Thoracic aorta (tissue), 2 donors: ENCODE data around the gene SPCS1. TPM values are rescaled to one million over a fixed set of nuclear protein-coding genes. Genes with fewer than 3 reads are reported as not detected.

Experiments used
- ATAC-seq: fragments of 150-250 bp; one replicate; pipeline ENCODE4 v1.8.0; 2017; ENCODE audit warnings: low read depth; ENCODE audit not compliant: insufficient number of reproducible peaks, low FRiP score
- DNase-seq: peaks from one replicate; pipeline ENCODE4 v3.0.0-alpha.2; 2020; ENCODE audit warnings: low spot score
- H3K27ac ChIP-seq, 2 donors: fragments of 200-600 bp; sonication (generic); 1 replicate in 1 of 2; 2 replicates in 1 of 2; pipeline ENCODE4 v1.5.1; 2016; ENCODE audit warnings: mild to moderate bottlenecking in 2 of 2, moderate library complexity in 2 of 2
- H3K27me3 ChIP-seq: fragments of 200-600 bp; sonication (generic); replicated peaks from 2 replicates; pipeline ENCODE4 v1.6.0; 2016; ENCODE audit warnings: mild to moderate bottlenecking; ENCODE audit not compliant: insufficient read depth
- H3K36me3 ChIP-seq: fragments of 200-600 bp; sonication (generic); one replicate; pipeline ENCODE4 v1.5.1; 2016
- H3K4me1 ChIP-seq, 2 donors: fragments of 200-600 bp; sonication (generic); 1 replicate in 1 of 2; 2 replicates in 1 of 2; pipeline versions ENCODE4 v1.5.1 to v1.6.0; 2016; ENCODE audit warnings: low read depth in 2 of 2, mild to moderate bottlenecking in 1 of 2; ENCODE audit not compliant: control insufficient read depth in 1 of 2
- H3K4me3 ChIP-seq: fragments of 200-600 bp; sonication (generic); 2 replicates; pipeline ENCODE4 v1.5.1; 2016; ENCODE audit warnings: mild to moderate bottlenecking
- H3K9me3 ChIP-seq: fragments of 200-600 bp; sonication (generic); 2 replicates; pipeline ENCODE4 v1.5.1; 2016
- CTCF ChIP-seq: fragments of 200-600 bp; sonication (generic); IDR thresholded peaks from one replicate; pipeline ENCODE4 v1.5.1; 2019; ENCODE audit warnings: antibody characterized with exemption
- total RNA-seq, 2 donors: library from RNA; depleted of rRNA; stranded (reverse); fragments of >200 nt; gene quantifications; one replicate each; pipeline versions ENCODE4 v1.1.0 to v1.2.3, GENCODE V29; 2016

SPCS1 gene
- total RNA-seq, 2 donors from 2014 or later: 99.9 to 133 TPM

DNA sequence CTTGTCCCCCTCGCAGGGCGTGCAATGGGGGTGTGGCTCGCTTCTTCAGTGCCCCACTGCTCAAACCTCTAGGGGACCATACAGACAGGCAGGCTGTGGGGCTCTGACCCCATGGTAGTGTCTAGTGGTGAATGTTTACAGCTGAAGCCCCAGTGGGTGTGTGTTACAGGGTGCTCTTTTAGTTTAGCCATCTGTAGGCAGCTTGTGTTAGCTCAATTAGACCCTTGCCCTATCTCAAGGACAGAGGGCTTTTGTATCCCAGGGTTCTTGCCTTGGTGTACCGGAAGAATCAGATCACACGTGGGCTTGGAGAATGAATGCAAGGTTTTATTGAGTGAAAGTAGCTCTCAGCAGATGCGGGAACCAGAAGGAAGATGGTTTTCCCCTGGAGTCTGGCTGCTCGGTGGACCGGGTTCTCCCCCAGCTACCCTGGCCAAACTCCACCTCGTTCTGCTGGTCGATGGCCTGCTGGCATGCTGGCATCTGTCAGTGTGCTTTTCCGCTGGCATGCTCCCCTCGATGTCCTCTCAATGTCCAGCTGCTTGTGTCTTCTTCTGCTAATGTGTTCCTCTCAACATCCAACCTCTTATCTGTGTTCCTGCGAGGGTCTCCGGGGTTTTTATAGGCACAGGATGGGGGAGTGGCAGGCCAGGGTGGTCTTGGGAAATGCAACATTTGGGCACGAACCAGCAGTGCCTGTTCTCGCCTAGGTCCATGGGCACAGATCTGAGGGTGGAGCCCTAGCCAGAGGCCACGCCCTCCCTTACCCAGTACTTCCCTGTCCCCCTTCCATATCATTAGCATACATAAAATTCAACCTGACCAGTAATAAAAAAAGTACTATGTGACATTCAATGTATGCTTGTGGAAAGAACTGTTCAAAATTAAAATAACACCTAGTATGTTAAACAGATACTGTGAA is 6.6 kb downstream of the SPCS1 start:
- DNase-seq (no peak), ATAC-seq (no peak)
- TF ChIP-seq CTCF: no peak
- H3K36me3 ChIP-seq: peaks cover 9% of the 10 kb centered on the region
- H3K27ac ChIP-seq: no peak overlapping the region
- H3K4me3 ChIP-seq: no peak overlapping the region
- H3K4me1 ChIP-seq: peaks cover 6 to 7% of the 10 kb centered on the region in 2 donors
- no peaks in the 10 kb centered on the region for H3K9me3 ChIP-seq
- H3K27me3 ChIP-seq: no peaks in the 10 kb centered on the region

DNA sequence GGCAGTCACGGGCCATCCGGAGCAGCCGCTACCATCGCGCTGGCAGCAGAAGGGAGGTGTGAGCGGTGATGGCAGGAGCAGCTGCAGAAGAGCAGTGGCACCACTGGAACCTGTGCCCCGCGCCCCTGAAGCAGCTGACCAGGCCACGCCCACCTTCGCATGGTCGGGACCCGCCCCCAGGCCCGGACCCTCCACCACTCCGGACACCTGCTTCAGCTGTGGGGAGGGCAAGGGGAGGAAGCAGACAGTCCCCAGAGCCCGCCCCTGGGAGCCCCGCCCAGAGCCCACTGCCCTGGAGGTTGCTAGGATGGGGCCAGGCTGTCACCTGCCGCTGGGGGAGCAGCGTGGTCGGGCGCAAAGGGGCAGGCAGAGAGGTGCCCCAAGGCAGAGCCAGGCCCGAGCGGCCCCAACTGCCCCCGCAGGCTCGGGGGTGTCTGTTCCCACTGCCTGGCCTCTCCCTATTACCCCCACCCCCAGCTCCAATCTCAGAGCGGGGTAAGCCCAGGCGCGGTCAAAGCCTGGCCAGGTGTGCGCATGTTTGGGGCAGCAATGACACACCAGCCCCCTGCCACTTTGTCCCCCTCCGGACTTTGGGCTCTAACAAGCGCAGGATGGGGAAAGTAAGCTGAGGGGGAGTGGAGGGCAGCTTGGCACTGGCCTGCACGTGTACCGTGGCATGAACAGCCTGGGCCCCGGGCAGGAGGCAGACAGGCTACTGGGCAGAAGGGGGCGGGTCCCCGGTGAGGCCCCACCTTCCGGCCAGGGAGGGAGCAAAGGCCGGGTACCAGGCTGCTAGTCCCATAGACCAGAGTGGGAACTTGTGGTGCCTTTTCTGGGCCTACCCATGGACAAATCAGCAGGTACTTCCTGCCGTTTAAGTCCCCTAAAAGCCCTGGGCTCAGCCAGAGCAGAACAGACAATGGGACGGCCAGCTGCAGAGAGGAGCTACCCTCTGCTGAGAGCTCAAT is 8.7 kb downstream of the SPCS1 start:
- Histone ChIP-seq H3K36me3 (peaks cover 4% of the 10 kb centered on the region), H3K27ac (no peak overlapping the region), H3K4me3 (no peak overlapping the region), H3K27me3 (no peaks in the 10 kb centered on the region), H3K9me3 (no peaks in the 10 kb centered on the region), H3K4me1 (no peaks in the 10 kb centered on the region)
- ATAC-seq (no peak), DNase-seq (no peak)
- TF ChIP-seq CTCF: no peak

- H3K4me1 ChIP-seq: no peaks in the 10 kb centered on the region
- no peak for TF ChIP-seq CTCF
- no peak overlapping the region for H3K27ac ChIP-seq
- no peaks in the 10 kb centered on the region for H3K27me3 ChIP-seq
- no peak overlapping the region for H3K4me3 ChIP-seq
- ATAC-seq (no peak), DNase-seq (no peak)
- no peaks in the 10 kb centered on the region for H3K9me3 ChIP-seq
- H3K36me3 ChIP-seq: peaks cover 4% of the 10 kb centered on the region
Observed at GRCh38 chr3:52715714-52716305, 9.9 kb downstream of the SPCS1 start.

- H3K4me1 ChIP-seq: no peaks in the 10 kb centered on the region
- peaks cover 4% of the 10 kb centered on the region for H3K36me3 ChIP-seq
- no peak for ATAC-seq
Observed at GRCh38 chr3:52719618-52720017, 13.7 kb downstream of the SPCS1 start.

More at GRCh38 chr3:52719618-52720017, 13.7 kb downstream of the SPCS1 start:
- Histone ChIP-seq H3K27ac (no peak overlapping the region), H3K27me3 (no peaks in the 10 kb centered on the region), H3K9me3 (no peaks in the 10 kb centered on the region), H3K4me3 (no peak overlapping the region)
- TF ChIP-seq CTCF: no peak
- no peak for DNase-seq
